Purkinje cell (primary cell): ENCODE data around the gene FKBP4. TPM values are rescaled to one million over a fixed set of nuclear protein-coding genes. Genes with fewer than 3 reads are reported as not detected.

ENCODE experiments used
- polyA plus RNA-seq: library from polyadenylated mRNA; unstranded; fragments of >200 nt; fragmentation: Nextera tagmentation; gene quantifications from 2 replicates; pipeline ENCODE4 v1.2.1, GENCODE V29; 2014

The FKBP4 gene
- polyA plus RNA-seq: 39.6 and 44.3 TPM in 2 replicates

DNA sequence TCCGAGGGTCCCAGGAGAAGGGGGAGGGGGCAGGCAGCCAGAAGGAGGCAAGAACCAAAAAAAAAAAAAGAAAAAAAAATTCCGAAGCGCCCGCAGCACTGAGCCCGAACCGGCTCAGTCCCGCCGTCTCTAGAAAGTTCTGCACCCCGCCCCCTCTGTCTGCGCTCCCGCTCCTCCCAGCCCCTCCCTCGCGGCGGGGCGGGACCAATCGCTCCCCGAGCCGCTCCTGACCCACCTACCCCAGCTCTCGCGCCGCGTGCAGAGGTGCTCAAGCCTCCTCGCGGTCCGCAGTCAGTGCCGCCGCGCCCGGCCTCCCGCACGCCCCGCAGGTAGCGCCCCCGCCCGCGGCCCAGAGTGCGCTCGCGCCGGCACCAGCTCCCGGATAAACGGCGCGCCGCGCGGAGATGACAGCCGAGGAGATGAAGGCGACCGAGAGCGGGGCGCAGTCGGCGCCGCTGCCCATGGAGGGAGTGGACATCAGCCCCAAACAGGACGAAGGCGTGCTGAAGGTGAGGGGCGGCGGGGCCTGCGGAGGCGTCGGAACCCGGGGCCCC is at the start of gene FKBP4:
Gene FKBP4 (plus strand): TSS at position 235 of the 554 bp plus-strand sequence. CDS start 170 bp downstream, at position 405.

DNA sequence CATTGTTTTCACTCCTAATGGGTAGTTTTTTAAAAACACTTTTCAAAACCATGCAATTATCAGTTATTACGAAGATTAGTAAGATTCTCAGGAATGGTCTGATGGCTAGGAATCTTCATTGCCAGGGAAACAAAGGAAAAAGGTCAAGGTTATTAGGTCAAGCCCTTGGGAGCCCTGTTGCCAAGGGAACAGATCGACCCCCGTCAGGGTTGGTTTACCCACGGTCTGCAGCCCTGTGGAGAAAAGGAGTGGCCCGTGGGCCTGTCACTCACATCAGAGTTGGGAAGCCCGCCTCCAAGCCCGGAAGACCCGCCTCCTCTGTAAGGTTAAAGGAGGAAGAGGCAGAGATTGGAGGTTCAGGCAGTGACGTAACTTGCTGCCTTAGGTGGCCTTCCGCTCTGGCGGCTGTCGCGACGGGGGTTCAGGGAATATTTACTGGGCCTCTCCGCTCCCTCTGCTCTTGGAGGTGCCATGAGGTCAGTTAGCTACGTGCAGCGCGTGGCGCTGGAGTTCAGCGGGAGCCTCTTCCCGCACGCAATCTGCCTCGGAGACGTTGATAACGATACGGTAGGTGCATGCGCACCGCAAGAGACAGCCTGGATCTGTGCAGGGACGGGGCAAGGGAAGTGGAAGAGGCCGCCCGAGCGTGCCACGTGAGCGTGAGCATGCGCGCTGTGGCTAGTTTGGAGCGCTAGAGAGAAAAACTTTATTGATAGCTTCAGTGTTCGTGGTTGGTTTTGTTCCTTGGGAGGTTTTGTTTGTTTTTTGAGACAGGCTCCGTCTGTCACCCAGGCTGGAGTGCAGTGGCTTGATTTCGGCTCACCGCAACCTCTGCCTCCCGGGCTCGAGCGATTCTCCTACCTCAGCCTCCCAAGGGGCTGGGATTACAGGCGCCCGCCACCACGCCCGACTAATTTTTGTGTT is 17.8 kb downstream of the FKBP4 start, which contains the start of gene ITFG2:
Gene ITFG2 (plus strand): TSS at position 379 of the 924 bp plus-strand sequence. CDS start 93 bp downstream, at position 472.

DNA sequence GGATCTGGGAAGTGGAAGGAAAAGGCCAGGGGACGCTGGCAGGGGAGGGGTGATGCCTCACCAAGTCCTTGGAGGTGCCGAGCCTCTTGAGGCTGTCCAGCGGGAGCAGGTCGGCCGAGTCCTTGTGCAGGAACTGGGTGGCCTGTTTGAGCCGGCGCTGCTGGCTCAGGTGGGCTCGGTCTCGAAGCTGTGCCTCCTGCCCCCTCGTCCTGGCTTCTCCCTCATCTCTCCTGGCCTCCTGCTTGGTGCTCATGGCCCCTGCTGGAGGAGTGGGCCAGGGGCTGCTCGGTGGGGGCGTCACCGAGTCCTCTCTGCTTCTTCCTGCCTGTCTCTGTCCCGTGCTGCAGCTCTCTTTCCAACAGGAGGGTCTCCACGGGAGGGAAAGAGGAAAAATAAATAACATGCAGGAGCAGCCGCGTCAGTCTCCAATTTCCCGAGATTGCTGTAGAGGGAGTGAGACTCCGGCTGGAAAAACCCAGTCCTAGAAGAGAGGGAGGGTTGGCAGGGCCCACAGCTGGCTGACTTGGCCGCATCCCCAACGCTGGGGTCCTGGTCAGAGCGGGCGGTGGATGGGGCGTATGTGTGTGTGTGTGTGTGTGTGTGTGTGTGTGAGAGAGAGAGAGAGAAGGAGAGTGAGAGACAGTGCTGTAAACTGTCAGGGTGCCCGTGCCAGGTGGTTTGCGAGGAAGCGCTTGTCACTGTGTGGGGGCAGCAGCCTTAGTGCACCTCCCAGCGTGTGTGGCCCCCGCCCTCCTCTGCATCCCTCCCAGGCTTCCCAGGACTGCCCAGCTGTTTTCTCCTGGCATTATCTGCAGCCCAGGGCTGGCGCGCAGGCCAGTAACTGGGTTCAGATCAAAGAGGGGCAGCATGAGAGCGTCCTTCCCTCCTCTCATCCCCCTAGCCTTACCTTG is 40.1 kb downstream of the FKBP4 start, which contains the start of gene NRIP2:
Gene NRIP2 (minus strand): TSS at position 455 of the 911 bp plus-strand sequence. CDS start 52 bp downstream, at position 403.

Other genes starting within 250 kb of the FKBP4 start
- 12.9 and 21.9 TPM in 2 replicates for gene ITFG2, start 17.7 kb downstream of the FKBP4 start, polyA plus RNA-seq
- gene NRIP2, start 40.1 kb downstream of the FKBP4 start, polyA plus RNA-seq: 0.08 and 0.48 TPM in 2 replicates
- not detected in 2 replicates for gene TEX52, start 62.1 kb downstream of the FKBP4 start, polyA plus RNA-seq
- gene FOXM1, start 82.2 kb downstream of the FKBP4 start, polyA plus RNA-seq: not detected in 2 replicates
- 14.8 and 17.2 TPM in 2 replicates for gene RHNO1, start 82.3 kb downstream of the FKBP4 start, polyA plus RNA-seq
- gene TULP3, start 95.9 kb downstream of the FKBP4 start, polyA plus RNA-seq: 5.1 and 7.9 TPM in 2 replicates
- gene TEAD4, start 164.4 kb downstream of the FKBP4 start, polyA plus RNA-seq: 0.57 and 1.3 TPM in 2 replicates